Measurements from ENCODE around the gene CHST8.

The CHST8 gene

GRCh38 chr19:33627962-33628839 is 6.4 kb downstream of the CHST8 start:
- no peak for TF ChIP-seq POLR2A (IDR thresholded peaks at IDR 0.05; ENCODE audit: low read depth, low read length)
- FAIRE-seq (no peak), DNase-seq (ENCODE audit: insufficient read length, low spot score) (no peak)

DNA sequence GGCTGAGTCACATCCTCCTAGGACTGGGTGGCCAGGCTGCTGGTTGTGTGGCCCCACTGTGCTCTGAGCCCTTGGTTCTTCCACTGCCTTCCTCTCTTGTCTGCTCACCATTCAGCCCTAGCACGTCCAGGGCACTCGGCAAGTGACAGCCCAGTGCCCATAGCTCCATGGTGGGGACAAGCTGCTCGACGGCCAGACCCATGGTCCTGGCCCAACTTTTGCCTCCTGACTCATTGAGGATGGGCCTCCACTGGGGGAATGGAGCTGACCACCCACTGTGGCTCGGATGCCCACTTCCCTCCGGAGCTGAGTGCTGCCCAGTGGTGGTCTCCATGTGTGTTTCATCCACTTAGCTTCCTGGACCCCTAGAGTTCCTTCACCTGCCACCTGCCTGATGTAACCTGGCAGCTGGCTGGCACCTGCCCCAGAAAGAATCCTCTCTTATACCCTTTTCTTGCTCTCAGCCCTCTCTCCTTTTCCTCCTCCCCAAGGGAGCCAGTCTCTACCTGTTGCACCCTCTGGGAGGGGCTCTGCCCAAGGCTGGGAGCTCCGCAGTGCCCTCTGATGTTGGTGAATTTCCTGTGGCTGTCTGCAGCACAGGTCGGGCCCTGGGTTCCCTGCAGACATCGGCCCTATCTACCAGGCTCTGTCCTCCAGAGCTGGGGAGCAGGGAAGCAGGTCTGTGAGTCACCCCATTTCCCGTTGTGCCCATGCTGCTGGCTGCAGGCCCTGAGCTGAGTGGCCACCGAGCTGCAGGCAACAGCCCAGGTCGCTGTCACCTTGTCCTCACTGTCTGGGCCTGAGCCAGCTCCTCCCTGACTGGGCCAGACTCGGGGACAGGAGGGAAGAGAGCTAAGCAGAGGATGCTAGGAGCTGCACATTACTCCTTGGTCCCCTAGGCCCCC is 7.4 kb downstream of the CHST8 start:
- no peak for TF ChIP-seq POLR2A (IDR thresholded peaks at IDR 0.05; ENCODE audit: low read depth, low read length)
- DNase-seq (ENCODE audit: insufficient read length, low spot score): no peak
- no peak for FAIRE-seq

- no peak for TF ChIP-seq POLR2A (IDR thresholded peaks at IDR 0.05; ENCODE audit: low read depth, low read length)
- no peak for FAIRE-seq
- no peak for DNase-seq (ENCODE audit: insufficient read length, low spot score)
Observed at GRCh38 chr19:33629826-33630375, 8.1 kb downstream of the CHST8 start.

- FAIRE-seq: no peak
- DNase-seq (ENCODE audit: insufficient read length, low spot score): no peak
- no peak for TF ChIP-seq POLR2A (IDR thresholded peaks at IDR 0.05; ENCODE audit: low read depth, low read length)
Observed at GRCh38 chr19:33630880-33631608, 9.3 kb downstream of the CHST8 start.

DNA sequence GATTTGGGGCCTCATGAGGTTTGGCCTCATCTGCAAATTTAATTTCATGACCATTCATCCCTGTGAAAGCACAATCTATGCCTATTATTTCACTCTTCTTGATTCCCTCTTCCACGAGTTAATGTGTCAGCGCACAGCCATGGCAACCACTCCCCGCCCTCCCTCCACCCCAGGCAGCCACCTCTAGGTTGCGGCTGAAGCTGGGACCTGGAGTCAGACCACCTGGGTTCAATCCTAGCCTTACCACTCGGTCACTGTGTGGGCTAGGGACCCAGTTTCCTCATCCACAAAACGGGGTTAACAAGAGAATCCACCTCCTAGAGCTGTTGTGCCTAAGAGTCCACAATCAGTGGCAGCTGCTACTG is 9.8 kb downstream of the CHST8 start:
- no peak for DNase-seq (ENCODE audit: insufficient read length, low spot score)
- no peak for TF ChIP-seq POLR2A (IDR thresholded peaks at IDR 0.05; ENCODE audit: low read depth, low read length)
- no peak for FAIRE-seq

- FAIRE-seq (no peak), DNase-seq (ENCODE audit: insufficient read length, low spot score) (no peak)
- no peak for TF ChIP-seq POLR2A (IDR thresholded peaks at IDR 0.05; ENCODE audit: low read depth, low read length)
Observed at GRCh38 chr19:33634361-33635091, 12.8 kb downstream of the CHST8 start.

GRCh38 chr19:33638167-33639034 is 16.6 kb downstream of the CHST8 start:
- no peak for FAIRE-seq
- no peak for DNase-seq (ENCODE audit: insufficient read length, low spot score)
- no peak for TF ChIP-seq POLR2A (IDR thresholded peaks at IDR 0.05; ENCODE audit: low read depth, low read length)

GRCh38 chr19:33639035-33639681 is 17.4 kb downstream of the CHST8 start:
- FAIRE-seq: no peak
- TF ChIP-seq POLR2A (IDR thresholded peaks at IDR 0.05; ENCODE audit: low read depth, low read length): no peak
- no peak for DNase-seq (ENCODE audit: insufficient read length, low spot score)

GRCh38 chr19:33640773-33641172 is 19.0 kb downstream of the CHST8 start:
- TF ChIP-seq POLR2A (IDR thresholded peaks at IDR 0.05; ENCODE audit: low read depth, low read length): no peak
- FAIRE-seq (no peak), DNase-seq (ENCODE audit: insufficient read length, low spot score) (no peak)

DNA sequence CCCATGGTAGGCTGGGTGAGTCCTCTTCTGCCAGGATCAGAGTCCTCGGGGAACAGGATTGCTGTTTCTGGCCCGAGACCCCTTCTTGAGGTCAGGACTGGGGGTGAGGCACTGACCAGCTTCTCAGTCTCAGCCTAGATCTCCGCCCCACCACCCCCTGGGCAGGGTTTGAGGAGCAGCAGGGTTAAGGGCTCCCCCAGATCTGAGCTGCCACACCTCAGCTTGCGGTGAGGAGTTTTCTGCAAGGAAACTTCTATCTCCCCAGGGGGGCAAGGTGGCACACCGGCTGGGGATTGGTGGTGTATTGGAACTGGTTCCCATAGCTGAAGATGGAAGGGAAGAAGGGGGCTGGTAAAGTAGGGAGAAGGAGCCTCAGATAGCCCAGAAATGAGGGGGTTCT is 19.5 kb downstream of the CHST8 start:
- no peak for DNase-seq (ENCODE audit: insufficient read length, low spot score)
- no peak for TF ChIP-seq POLR2A (IDR thresholded peaks at IDR 0.05; ENCODE audit: low read depth, low read length)
- no peak for FAIRE-seq

DNA sequence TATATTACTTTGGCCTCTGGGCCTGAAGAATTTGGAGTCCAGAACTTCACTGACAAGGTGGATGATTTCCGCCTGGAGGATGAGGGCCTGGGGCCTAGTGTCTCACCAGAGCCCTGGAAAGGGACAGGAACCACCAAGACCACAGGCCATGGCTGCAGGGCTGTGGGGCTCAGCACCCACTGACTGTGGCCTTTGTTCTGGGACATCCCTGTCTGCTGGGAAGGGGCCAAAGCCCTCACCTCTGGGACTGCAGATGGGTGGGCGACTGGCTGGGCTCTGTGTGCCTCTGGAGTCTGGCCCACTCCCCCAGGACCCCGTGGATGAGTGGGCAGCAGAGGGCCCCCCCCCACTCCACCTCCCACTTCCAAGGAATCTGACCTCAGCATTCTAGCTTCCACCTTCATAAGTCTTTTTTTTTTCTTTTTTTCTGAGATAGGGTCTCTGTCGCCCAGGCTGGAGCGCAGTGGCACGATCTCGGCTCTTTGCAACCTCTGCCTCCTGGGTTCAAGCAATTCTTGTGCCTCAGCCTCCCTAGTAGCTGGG is 20.3 kb downstream of the CHST8 start:
- TF ChIP-seq POLR2A (IDR thresholded peaks at IDR 0.05; ENCODE audit: low read depth, low read length): no peak
- FAIRE-seq: no peak
- no peak for DNase-seq (ENCODE audit: insufficient read length, low spot score)

Data from H54 (cell line).